Measurements from ENCODE around the gene RNF208.

GRCh38 chr9:137232101-137232500 lies 10.1 kb upstream of the RNF208 start:
- TF ChIP-seq REST (IDR thresholded peaks at IDR 0.05; ENCODE audit: low read depth), result no peak
- TF ChIP-seq RAD21 (IDR thresholded peaks at IDR 0.05; ENCODE audit: low read depth), result no peak
